H1 (cell line): ENCODE data around the gene CELF4. TPM values are rescaled to one million over a fixed set of nuclear protein-coding genes. Genes with fewer than 3 reads are reported as not detected.
A peak's percentile ranks its signal among the peaks of the same experiment; 100 is the strongest.

Experiments used
- CTCF ChIA-PET: fragments of 300-600 bp; sonication (Branson Sonifier 250); formaldehyde crosslinking; loops from one replicate; lab custom pipeline; 2021; ENCODE audit not compliant: partially characterized antibody; lab: Charles Lee
- POLR2A ChIA-PET: fragments of 300-600 bp; sonication (Branson Sonifier 250); formaldehyde crosslinking; loops from one replicate; lab custom pipeline; 2021; ENCODE audit warnings: inconsistent platforms; ENCODE audit not compliant: partially characterized antibody; lab: Charles Lee
- DNase-seq, 2 experiments: peaks; one replicate each; pipeline versions ENCODE4 v3.0.0 to v3.0.0-alpha.2; 2010 to 2022; ENCODE audit warnings: low spot score in 2 of 2, low read depth in 1 of 2, mixed read lengths in 1 of 2
- FAIRE-seq: peaks from 2 replicates; lab custom pipeline; 2011; peaks lifted over from hg19 to GRCh38; lab: Jason Lieb, UNC
- H2AFZ ChIP-seq: 2 replicates; pipeline ENCODE4 v1.8.1; 2012; ENCODE audit warnings: low read length, inconsistent platforms
- H2AK5ac ChIP-seq: 2 replicates; pipeline ENCODE4 v1.6.1; 2013; ENCODE audit warnings: low read depth, low read length
- H2BK120ac ChIP-seq: replicated peaks from 2 replicates; pipeline ENCODE3; 2013; ENCODE audit warnings: low read depth, low read length, inconsistent platforms
- H2BK12ac ChIP-seq: 2 replicates; pipeline ENCODE4 v1.6.1; 2013; ENCODE audit warnings: low read depth, low read length
- H2BK15ac ChIP-seq: 2 replicates; pipeline ENCODE4 v1.6.1; 2013; ENCODE audit warnings: low read length
- H2BK20ac ChIP-seq: 2 replicates; pipeline ENCODE4 v1.6.1; 2013; ENCODE audit warnings: low read length
- H2BK5ac ChIP-seq: 2 replicates; pipeline ENCODE4 v1.6.1; 2013; ENCODE audit warnings: low read depth, low read length
- H3K14ac ChIP-seq: 2 replicates; pipeline ENCODE4 v1.6.1; 2013; ENCODE audit warnings: inconsistent platforms; ENCODE audit not compliant: insufficient read length
- H3K18ac ChIP-seq: 2 replicates; pipeline ENCODE4 v1.6.1; 2013; ENCODE audit warnings: low read length; ENCODE audit errors: extremely low read depth
- H3K23ac ChIP-seq: 2 replicates; pipeline ENCODE4 v1.6.1; 2013; ENCODE audit warnings: inconsistent platforms; ENCODE audit not compliant: insufficient read length
- H3K23me2 ChIP-seq: 2 replicates; pipeline ENCODE4 v1.6.1; 2013; ENCODE audit warnings: low read depth, low read length
- H3K27ac ChIP-seq: 2 replicates; pipeline ENCODE4 v1.6.1; 2011; ENCODE audit warnings: low read depth, low read length, inconsistent platforms
- H3K27me3 ChIP-seq, 4 experiments: replicated peaks in 1 of 4; 1 replicate in 1 of 4; 2 replicates in 3 of 4; pipeline versions ENCODE4 v1.6.1 to v1.8.1; 2011 to 2013; ENCODE audit warnings: low read length in 3 of 4, mild to moderate bottlenecking in 3 of 4, inconsistent platforms in 2 of 4, mixed read lengths in 2 of 4, moderate library complexity in 1 of 4; ENCODE audit not compliant: control insufficient read depth in 3 of 4, insufficient read depth in 3 of 4; ENCODE audit errors: extremely low read depth in 1 of 4
- H3K36me3 ChIP-seq, 4 experiments: 2 replicates each; pipeline versions ENCODE4 v1.6.1 to v1.8.1; 2011 to 2013; ENCODE audit warnings: mild to moderate bottlenecking in 4 of 4, low read length in 3 of 4, moderate library complexity in 2 of 4, control low read depth in 1 of 4, inconsistent platforms in 1 of 4; ENCODE audit not compliant: insufficient read depth in 4 of 4, control insufficient read depth in 2 of 4
- H3K4ac ChIP-seq: replicated peaks from 2 replicates; pipeline ENCODE3; 2013; ENCODE audit warnings: low read length, low read depth, mixed read lengths, inconsistent platforms; ENCODE audit not compliant: insufficient read length
- H3K4me1 ChIP-seq, 4 experiments: replicated peaks in 1 of 4; 1 replicate in 1 of 4; 2 replicates in 3 of 4; pipeline versions ENCODE4 v1.6.1 to v1.8.1; 2011 to 2013; ENCODE audit warnings: low read length in 3 of 4, inconsistent platforms in 2 of 4, mixed read lengths in 1 of 4; ENCODE audit not compliant: insufficient read depth in 4 of 4, control insufficient read depth in 3 of 4
- H3K4me2 ChIP-seq, 2 experiments: 2 replicates each; pipeline versions ENCODE4 v1.6.1 to v1.8.1; 2011 to 2013; ENCODE audit warnings: low read depth in 2 of 2, low read length in 2 of 2, control low read depth in 1 of 2, inconsistent platforms in 1 of 2, mild to moderate bottlenecking in 1 of 2; ENCODE audit not compliant: insufficient read depth in 1 of 2
- H3K4me3 ChIP-seq, 4 experiments: fragments of 200-600, 300-600 bp in 1 of 4; sonication (generic), shearing (Covaris generic), sonication (Bioruptor Twin) in 1 of 4; 2 replicates each; pipeline versions ENCODE4 v1.5.1 to v1.8.1; 2011 to 2016; ENCODE audit warnings: low read length in 4 of 4, low read depth in 3 of 4, control low read depth in 2 of 4, inconsistent platforms in 2 of 4, mild to moderate bottlenecking in 2 of 4, mixed read lengths in 1 of 4, moderate library complexity in 1 of 4; ENCODE audit not compliant: insufficient read depth in 2 of 4; ENCODE audit errors: extremely low read depth in 1 of 4
- H3K56ac ChIP-seq: replicated peaks from 2 replicates; pipeline ENCODE3; 2013; ENCODE audit warnings: low read depth, mild to moderate bottlenecking, mixed read lengths, low read length, inconsistent platforms; ENCODE audit not compliant: insufficient read length
- H3K79me1 ChIP-seq: 2 replicates; pipeline ENCODE4 v1.6.1; 2013; ENCODE audit warnings: low read depth, low read length, control low read depth
- H3K79me2 ChIP-seq, 2 experiments: 2 replicates each; pipeline versions ENCODE4 v1.6.1 to v1.8.1; 2012 to 2013; ENCODE audit warnings: low read length in 2 of 2, mild to moderate bottlenecking in 2 of 2, inconsistent platforms in 1 of 2; ENCODE audit not compliant: insufficient read depth in 2 of 2, control insufficient read depth in 1 of 2
- H3K9ac ChIP-seq, 4 experiments: replicated peaks in 1 of 4; 1 replicate in 1 of 4; 2 replicates in 3 of 4; pipeline versions ENCODE4 v1.6.1 to v1.8.1; 2011 to 2013; ENCODE audit warnings: low read depth in 3 of 4, low read length in 3 of 4, control low read depth in 2 of 4, mild to moderate bottlenecking in 2 of 4, moderate library complexity in 2 of 4, inconsistent platforms in 1 of 4; ENCODE audit errors: extremely low read depth in 1 of 4
- H3K9me3 ChIP-seq, 2 experiments: 2 replicates each; pipeline versions ENCODE4 v1.6.1 to v1.8.1; 2012 to 2013; ENCODE audit warnings: mild to moderate bottlenecking in 2 of 2, moderate library complexity in 2 of 2, control low read depth in 1 of 2, inconsistent platforms in 1 of 2, low read depth in 1 of 2, low read length in 1 of 2, mixed read lengths in 1 of 2; ENCODE audit not compliant: insufficient read depth in 2 of 2
- H4K20me1 ChIP-seq, 2 experiments: replicated peaks in 1 of 2; 2 replicates each; pipeline versions ENCODE3 to v1.8.1; 2011 to 2013; ENCODE audit warnings: inconsistent platforms in 2 of 2, low read length in 2 of 2, mild to moderate bottlenecking in 1 of 2; ENCODE audit not compliant: insufficient read depth in 2 of 2, control insufficient read depth in 1 of 2
- H4K5ac ChIP-seq: 2 replicates; pipeline ENCODE4 v1.6.1; 2013; ENCODE audit warnings: low read length, low read depth, mixed read lengths, inconsistent platforms; ENCODE audit not compliant: insufficient read length
- H4K8ac ChIP-seq: 2 replicates; pipeline ENCODE4 v1.8.0; 2013; ENCODE audit warnings: mild to moderate bottlenecking, moderate library complexity, low read length, inconsistent platforms; ENCODE audit not compliant: insufficient read depth; ENCODE audit errors: extremely low read depth
- H4K91ac ChIP-seq: replicated peaks from 2 replicates; pipeline ENCODE3; 2013; ENCODE audit warnings: low read length, mixed read lengths, inconsistent platforms; ENCODE audit not compliant: insufficient read length
- CTCF ChIP-seq, 3 experiments: IDR thresholded peaks; 1 replicate in 2 of 3; 2 replicates in 1 of 3; pipeline versions ENCODE4 v1.5.1 to v1.6.1; 2011; ENCODE audit warnings: low read length in 3 of 3, mild to moderate bottlenecking in 3 of 3, inconsistent platforms in 2 of 3, low read depth in 1 of 3, moderate library complexity in 1 of 3; ENCODE audit not compliant: insufficient read depth in 1 of 3; ENCODE audit errors: control extremely low read depth in 1 of 3
- KDM1A ChIP-seq: fragments of 200-600, 300-600 bp; sonication (generic); IDR thresholded peaks from 2 replicates; pipeline ENCODE4 v1.7.1; 2016; ENCODE audit warnings: mild to moderate bottlenecking, low read length, borderline replicate concordance
- POLR2AphosphoS5 ChIP-seq: IDR thresholded peaks from 2 replicates; pipeline ENCODE4 v1.6.1; 2011; ENCODE audit warnings: low read depth, low read length
- RAD21 ChIP-seq, 2 experiments: IDR thresholded peaks in 1 of 2; conservative IDR thresholded peaks in 1 of 2; 2 replicates each; pipeline ENCODE4 v1.6.1; 2011; ENCODE audit warnings: low read depth in 2 of 2, low read length in 2 of 2, improper control_type of control experiment in 1 of 2, inconsistent platforms in 1 of 2, mild to moderate bottlenecking in 1 of 2, moderate library complexity in 1 of 2
- SP4 ChIP-seq: IDR thresholded peaks from 2 replicates; pipeline ENCODE4 v1.6.1; 2012; ENCODE audit warnings: low read length, inconsistent platforms
- TEAD4 ChIP-seq: IDR thresholded peaks from 2 replicates; pipeline ENCODE4 v1.6.1; 2012; ENCODE audit warnings: low read depth, low read length, inconsistent platforms, mixed read lengths
- WGBS, 2 experiments: shearing (Covaris generic) in 1 of 2; methylation state at CpG; one replicate each; pipeline versions ENCODE4 v1.1.6 to v1.1.7; 2013 to 2015; ENCODE audit warnings: low lambda C conversion rate in 2 of 2, mixed read lengths in 2 of 2, inconsistent platforms in 1 of 2, low coverage in 1 of 2, missing lambda C conversion rate in 1 of 2; ENCODE audit not compliant: insufficient replicate concordance in 2 of 2, insufficient coverage in 1 of 2, insufficient read length in 1 of 2; ENCODE audit errors: extremely low coverage in 1 of 2, missing lambda C conversion rate in 1 of 2; 5-methylcytosine and 5-hydroxymethylcytosine counted together
- polyA plus RNA-seq, 7 experiments: library from polyadenylated mRNA; depleted of rRNA in 3 of 7; stranded (reverse) in 5 of 7; unstranded in 2 of 7; fragments of >200 nt in 5 of 7; fragments of 200-250 nt in 2 of 7; gene quantifications; 1 replicate in 5 of 7; 2 replicates in 1 of 7; 4 replicates in 1 of 7; pipeline versions ENCODE4 v1.2.1 to v1.2.3, GENCODE V29; 2011 to 2013; ENCODE audit warnings: missing spikeins in 2 of 7, mixed read lengths in 2 of 7
- total RNA-seq: library from RNA; stranded (reverse); fragmentation: NEBNext Ultra II Directional; extraction: Animal tissue kit (Norgen Biotek cat#: 25700); gene quantifications from 2 replicates; pipeline ENCODE4 v1.2.1, GENCODE V29; 2021

The CELF4 gene
- total and polyA plus RNA-seq, 2 of the 8 experiments (the other 6 are each of a cell fraction or from before 2014, with no cell fraction given) = 1.6 to 3.4 TPM

GRCh38 chr18:37322492-37323035 lies 243.0 kb downstream of the CELF4 start:
- Histone ChIP-seq H3K4me2 (no peak overlapping the region), H4K5ac (no peak overlapping the region), H4K8ac (no peak overlapping the region), H3K18ac (no peak overlapping the region; the same call in 1 of the 2 replicates), H3K23ac (no peak overlapping the region), H3K79me1 (no peaks in the 10 kb centered on the region), H3K23me2 (peaks cover 2% of the 10 kb centered on the region; the same call in 1 of the 2 replicates), H2BK12ac (no peak overlapping the region), H4K20me1 (peaks cover 0 to 3% of the 10 kb centered on the region in 2 experiments), H3K36me3 (no peaks in the 10 kb centered on the region), H3K27ac (no peak overlapping the region), H3K14ac (no peak overlapping the region), H3K9ac (no peak overlapping the region), H2BK15ac (0 out of 2 replicates have a peak overlapping the region, but pooled peaks have one; percentile 77), H2AFZ (no peak overlapping the region), H3K4ac (no peak overlapping the region), H2BK5ac (peak overlapping the region; percentile 26; the same call in 1 of the 2 replicates), H3K56ac (no peak overlapping the region), H2AK5ac (no peak overlapping the region), H3K27me3 (no peaks in the 10 kb centered on the region), H3K9me3 (no peaks in the 10 kb centered on the region), H2BK20ac (no peak overlapping the region), H4K91ac (no peak overlapping the region), H3K79me2 (no peaks in the 10 kb centered on the region), H3K4me3 (no peak overlapping the region), H2BK120ac (no peak overlapping the region), H3K4me1 (peaks cover 0 to 10% (median 5%) of the 10 kb centered on the region in 4 experiments; a peak in 6 of 7 replicates)
- FAIRE-seq (no peak), DNase-seq (peak; percentile 29 to 85)
- TF ChIP-seq CTCF (IDR thresholded peaks at IDR 0.05; ENCODE audit: control extremely low read depth in 1 of 3, insufficient read depth in 1 of 3, low read depth in 1 of 3, low read length in 3 of 3) (peak in 2 of 3 experiments; percentile 83 to 92; a peak in 3 of 4 replicates), RAD21 (IDR thresholded peaks at IDR 0.05 in 1 of 2, conservative IDR thresholded peaks at IDR 0.05 in 1 of 2; ENCODE audit: low read depth in 2 of 2, low read length in 2 of 2) (peak; percentile 87 to 92), POLR2AphosphoS5 (no peak), SP4 (no peak), KDM1A (peak; percentile 92), TEAD4 (0 out of 2 replicates have a peak, but pooled peaks have one; percentile 31)
- WGBS, 2 experiments = 44% methylated on average over 15 of the region's 15 CpGs; no CpG with 5 or more reads in 1 of the 2 experiments
- ChIA-PET CTCF (interaction anchor here (0.7 to 7.8 kb wide), 74 partner anchors 9 to 389 kb away, joined by 3 to 111 read pairs (median 5); no protein-coding TSS in a partner anchor), POLR2A (no interaction called here)
